Uterus (tissue), 4 donors: ENCODE results near the gene NCS1. TPM values are rescaled to one million over a fixed set of nuclear protein-coding genes. Genes with fewer than 3 reads are reported as not detected.

Source experiments
- DNase-seq, 2 donors: peaks; one replicate each; pipeline ENCODE4 v3.0.0-alpha.2; 2019 to 2020
- H3K27ac ChIP-seq, 2 donors: fragments of 200-600 bp; sonication (generic); 1 replicate in 1 of 2; 2 replicates in 1 of 2; pipeline ENCODE4 v1.5.1; 2016 to 2018
- H3K27me3 ChIP-seq, 2 donors: fragments of 200-600 bp; sonication (generic); one replicate each; pipeline ENCODE4 v1.5.1; 2018 to 2019; ENCODE audit warnings: control low read depth in 1 of 2
- H3K36me3 ChIP-seq, 2 donors: fragments of 200-600 bp; sonication (generic); one replicate each; pipeline ENCODE4 v1.5.1; 2019; ENCODE audit warnings: control low read depth in 1 of 2
- H3K4me1 ChIP-seq, 2 donors: fragments of 200-600 bp; sonication (generic); one replicate each; pipeline ENCODE4 v1.5.1; 2018 to 2019; ENCODE audit warnings: control low read depth in 1 of 2
- H3K4me3 ChIP-seq, 2 donors: fragments of 200-600 bp; sonication (generic); 1 replicate in 1 of 2; 2 replicates in 1 of 2; pipeline ENCODE4 v1.5.1; 2018 to 2019; ENCODE audit warnings: mild to moderate bottlenecking in 1 of 2
- H3K9me3 ChIP-seq, 2 donors: fragments of 200-600 bp; sonication (generic); one replicate each; pipeline ENCODE4 v1.5.1; 2019; ENCODE audit warnings: control low read depth in 1 of 2
- CTCF ChIP-seq, 4 experiments: fragments of 200-600 bp in 2 of 4; fragments of 450-650 bp in 2 of 4; sonication (generic) in 2 of 4; IDR thresholded peaks; one replicate each; pipeline ENCODE4 v1.5.1; 2016 to 2019; ENCODE audit warnings: antibody characterized with exemption in 4 of 4, mild to moderate bottlenecking in 2 of 4, moderate library complexity in 1 of 4
- POLR2A ChIP-seq, 2 donors: fragments of 450-650 bp; IDR thresholded peaks; one replicate each; pipeline ENCODE4 v1.6.1; 2016; ENCODE audit warnings: antibody characterized with exemption in 2 of 2, mild to moderate bottlenecking in 1 of 2, moderate library complexity in 1 of 2
- intact Hi-C: fragments of 100-400 bp; cut with DNase I; formaldehyde crosslinking; loops from one replicate; pipeline ENCODE4 v1.15.1; 2023; ENCODE audit warnings: low total_unique reads
- total RNA-seq, 4 donors: library from RNA; depleted of rRNA in 3 of 4; stranded (reverse); fragments of >200 nt in 3 of 4; gene quantifications; one replicate each; pipeline versions ENCODE4 v1.1.0 to v1.2.4, GENCODE V29; 2014 to 2023
- donor health status: DM: yes; HTN: yes; CAD: no.

Gene NCS1
- total RNA-seq, 4 donors from 2014 or later: 4.1 to 99.3 (median 39.0) TPM

- H3K36me3 ChIP-seq: no peaks in the 10 kb centered on the region
- intact Hi-C loops: loop anchor here (5.0 to 10.0 kb wide), 2 partner anchors 132 to 355 kb away; no protein-coding TSS in a partner anchor
- H3K9me3 ChIP-seq: no peaks in the 10 kb centered on the region
- H3K27me3 ChIP-seq: no peaks in the 10 kb centered on the region
- H3K27ac ChIP-seq: peak overlapping the region in 1 of 2 donors; percentile 44
- no peak for TF ChIP-seq CTCF (IDR thresholded peaks at IDR 0.05)
- TF ChIP-seq POLR2A (IDR thresholded peaks at IDR 0.05): no peak
- H3K4me3 ChIP-seq: no peak overlapping the region
- peaks cover 0 to 7% of the 10 kb centered on the region in 2 donors for H3K4me1 ChIP-seq
- DNase-seq: no peak
Observed at GRCh38 chr9:130239363-130239695, 67.1 kb downstream of the NCS1 start.

DNA sequence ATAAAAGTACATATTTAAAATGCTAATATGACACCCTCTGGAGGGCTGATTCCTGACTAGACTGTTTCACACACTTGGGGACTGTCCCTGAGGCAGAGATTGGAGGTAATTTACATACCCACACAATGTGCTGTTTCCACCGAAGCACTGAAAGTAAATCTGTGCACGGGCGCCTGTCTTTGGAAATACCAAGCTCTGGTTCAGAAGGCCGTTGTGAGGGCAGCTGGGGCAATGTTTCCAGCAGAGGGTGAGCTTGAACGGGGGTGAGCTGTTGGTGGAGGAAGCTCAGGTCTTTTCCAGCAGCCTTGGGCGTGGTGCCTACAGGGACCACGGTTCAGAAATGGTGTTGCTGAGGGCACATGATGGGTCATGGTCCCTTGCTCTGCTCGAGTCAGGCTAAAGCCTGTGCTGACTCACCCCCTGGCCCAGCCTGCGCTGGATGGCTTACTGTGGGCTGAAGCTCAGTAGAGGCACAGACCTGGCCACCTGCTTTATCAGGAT lies 67.6 kb downstream of the NCS1 start:
- H3K27me3 ChIP-seq: no peaks in the 10 kb centered on the region
- peaks cover 0 to 7% of the 10 kb centered on the region in 2 donors for H3K4me1 ChIP-seq
- no peak for DNase-seq
- no peaks in the 10 kb centered on the region for H3K36me3 ChIP-seq
- no peaks in the 10 kb centered on the region for H3K9me3 ChIP-seq
- peak overlapping the region in 1 of 2 donors; percentile 44 for H3K27ac ChIP-seq
- H3K4me3 ChIP-seq: no peak overlapping the region
- no peak for TF ChIP-seq POLR2A (IDR thresholded peaks at IDR 0.05)
- no peak for TF ChIP-seq CTCF (IDR thresholded peaks at IDR 0.05)
- intact Hi-C loops: loop anchor here (5.0 to 10.0 kb wide), 3 partner anchors 105 to 355 kb away; no protein-coding TSS in a partner anchor

- H3K4me3 ChIP-seq: no peak overlapping the region
- TF ChIP-seq CTCF (IDR thresholded peaks at IDR 0.05) (peak in 1 of 4 experiments; percentile 1), POLR2A (IDR thresholded peaks at IDR 0.05) (no peak)
- DNase-seq: peak; percentile 65 to 75
- no peaks in the 10 kb centered on the region for H3K9me3 ChIP-seq
- peaks cover 0 to 4% of the 10 kb centered on the region in 2 donors for H3K4me1 ChIP-seq
- H3K27ac ChIP-seq: peak overlapping the region in 1 of 2 donors; percentile 44
- intact Hi-C loops: loop anchor here (10.0 kb wide), 1 partner anchor 104 kb away; no protein-coding TSS in a partner anchor
- H3K36me3 ChIP-seq: no peaks in the 10 kb centered on the region
- no peaks in the 10 kb centered on the region for H3K27me3 ChIP-seq
Observed at GRCh38 chr9:130240410-130241197, 68.4 kb downstream of the NCS1 start.

DNA sequence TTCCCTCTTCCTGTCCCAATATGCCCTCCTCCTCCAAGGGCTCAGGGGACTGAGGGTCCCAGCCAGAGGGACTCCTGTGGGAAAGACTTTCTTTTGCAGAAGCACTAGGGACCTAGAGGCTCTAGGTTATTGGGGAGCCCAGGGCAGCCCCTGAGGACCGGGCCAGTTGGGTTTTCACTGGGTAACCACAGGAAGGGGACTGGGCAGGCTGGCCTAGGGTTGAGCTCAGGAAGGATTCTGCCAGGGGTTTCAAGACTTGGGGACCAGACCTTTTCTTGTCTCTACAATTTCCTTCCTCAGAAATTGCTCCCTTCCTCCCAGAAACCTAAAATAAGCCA lies 69.0 kb downstream of the NCS1 start:
- H3K4me1 ChIP-seq: no peaks in the 10 kb centered on the region
- no peaks in the 10 kb centered on the region for H3K27me3 ChIP-seq
- no peak overlapping the region for H3K4me3 ChIP-seq
- no peaks in the 10 kb centered on the region for H3K9me3 ChIP-seq
- DNase-seq: no peak
- no peak overlapping the region for H3K27ac ChIP-seq
- intact Hi-C loops: loop anchor here (10.0 kb wide), 1 partner anchor 104 kb away; no protein-coding TSS in a partner anchor
- no peak for TF ChIP-seq POLR2A (IDR thresholded peaks at IDR 0.05)
- TF ChIP-seq CTCF (IDR thresholded peaks at IDR 0.05): no peak
- no peaks in the 10 kb centered on the region for H3K36me3 ChIP-seq
